ENCODE data around the gene AS3MT.

GRCh38 chr10:102863660-102864059 is 5.6 kb upstream of the AS3MT start:
- TF ChIP-seq CTCF (IDR thresholded peaks at IDR 0.05) (no peak), POLR2A (IDR thresholded peaks at IDR 0.05) (no peak)

All from heart left ventricle (tissue), 13 donors.